GM21367 (cell line): ENCODE results near the gene MAF.

Source experiments
- ATAC-seq: cut with Tn5 transposase; IDR thresholded peaks from one replicate; pipeline ENCODE4 v1.9.1; 2021; ENCODE audit not compliant: unreplicated experiment

Gene MAF

DNA sequence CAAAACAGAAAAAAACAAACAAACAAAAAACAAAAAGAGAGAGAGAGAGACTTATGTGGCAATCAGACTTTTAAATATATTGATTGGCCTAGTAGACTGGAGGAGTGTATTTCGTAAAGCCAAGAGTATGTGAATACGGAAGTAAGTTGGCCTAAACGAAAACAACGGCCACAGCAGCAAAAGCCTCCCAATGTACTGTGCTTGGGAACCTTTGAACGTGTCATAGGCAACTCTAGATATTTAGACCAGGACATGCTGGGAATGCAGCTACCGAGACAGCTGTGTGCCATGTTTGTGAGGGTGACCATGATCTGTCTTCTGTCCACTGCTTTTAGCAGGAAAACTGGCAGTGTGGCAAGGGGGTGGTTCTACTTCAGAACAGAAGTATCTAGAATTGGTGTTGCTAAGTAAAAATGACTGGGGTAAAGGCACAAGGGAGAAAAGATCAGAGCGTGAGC, 7.4 kb downstream of the MAF start:
- no peak for ATAC-seq

DNA sequence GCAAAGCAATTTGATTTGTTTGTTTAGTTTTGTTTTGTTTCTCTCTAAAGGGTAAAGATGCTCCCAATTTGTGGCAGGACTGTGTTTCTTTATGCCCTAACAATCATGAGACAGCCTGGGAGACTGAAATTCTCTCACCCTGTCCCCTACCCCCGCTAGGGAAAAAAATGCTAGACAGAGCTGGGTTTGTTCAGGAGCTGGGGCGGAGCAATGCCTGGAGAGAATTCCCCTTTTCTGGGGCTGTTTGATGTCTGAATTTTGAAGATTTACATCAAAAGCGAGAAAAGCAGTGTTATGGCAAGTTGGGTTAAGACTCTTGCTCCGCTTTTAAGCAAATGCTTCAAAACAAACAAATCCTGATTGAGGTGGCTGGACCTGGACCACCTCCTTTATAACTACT, 8.4 kb downstream of the MAF start:
- no peak for ATAC-seq

DNA sequence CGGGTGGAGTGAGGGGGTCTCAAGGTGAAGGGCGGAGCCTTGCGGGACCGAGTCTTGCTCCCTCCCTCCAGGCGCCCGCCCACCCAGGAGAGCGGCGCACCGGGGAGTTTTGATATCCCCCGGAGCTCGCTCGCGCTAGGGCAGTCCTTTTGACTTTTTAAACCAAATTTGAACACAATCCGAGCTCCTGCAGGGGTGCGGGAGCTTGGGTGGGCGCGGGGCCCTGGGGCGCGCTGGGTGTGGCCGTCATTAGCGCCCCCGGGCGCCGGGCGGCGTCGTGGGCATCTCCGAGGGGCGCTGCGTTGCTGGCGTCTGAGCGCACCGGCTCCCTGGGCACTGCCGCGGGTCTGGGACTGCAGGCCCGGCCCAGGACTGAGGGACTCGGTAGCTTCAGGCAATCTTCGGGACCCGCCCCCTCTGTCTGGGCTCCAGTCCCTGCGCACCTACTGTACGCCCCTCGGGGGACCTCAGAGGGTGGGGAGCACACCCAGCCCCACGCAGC, 10.9 kb downstream of the MAF start:
- no peak for ATAC-seq

DNA sequence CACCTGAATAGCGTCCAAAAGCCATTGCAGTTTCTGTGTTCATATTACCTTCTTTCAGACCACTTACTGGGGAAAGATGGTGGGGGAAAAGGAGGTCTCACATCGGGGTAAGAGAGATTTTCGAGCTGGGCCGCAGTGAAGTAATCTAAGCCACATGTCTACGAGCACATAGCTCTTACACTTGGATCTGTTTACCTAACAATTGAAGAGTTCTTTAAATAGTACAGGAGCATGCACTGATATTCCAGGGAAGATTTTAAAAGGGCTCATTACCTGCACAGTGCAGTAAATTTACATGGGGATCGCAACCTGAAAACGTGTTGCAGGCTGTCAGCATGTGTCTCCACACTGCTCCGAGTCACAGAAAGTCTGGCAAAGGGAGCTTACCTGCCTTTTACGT, 12.6 kb downstream of the MAF start:
- no peak for ATAC-seq

DNA sequence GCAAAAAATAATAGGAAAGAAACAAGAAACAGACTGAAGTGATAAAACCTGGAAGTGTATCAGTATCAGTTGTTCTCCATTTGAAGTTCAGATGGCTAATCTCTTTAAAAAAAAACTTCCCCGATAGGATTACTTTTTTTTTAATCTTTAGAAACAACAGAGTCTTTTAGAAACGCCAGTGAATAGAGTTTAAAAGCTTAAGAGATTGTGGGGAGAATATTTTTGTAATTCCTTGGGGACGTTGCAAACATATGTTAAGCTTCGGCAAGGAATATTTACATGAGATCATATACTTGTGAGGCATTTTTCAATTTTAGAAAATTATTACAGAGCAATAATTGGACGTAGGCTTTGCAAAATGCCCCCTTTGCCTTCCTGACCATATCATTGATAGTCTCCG, 13.2 kb downstream of the MAF start:
- ATAC-seq = no peak

DNA sequence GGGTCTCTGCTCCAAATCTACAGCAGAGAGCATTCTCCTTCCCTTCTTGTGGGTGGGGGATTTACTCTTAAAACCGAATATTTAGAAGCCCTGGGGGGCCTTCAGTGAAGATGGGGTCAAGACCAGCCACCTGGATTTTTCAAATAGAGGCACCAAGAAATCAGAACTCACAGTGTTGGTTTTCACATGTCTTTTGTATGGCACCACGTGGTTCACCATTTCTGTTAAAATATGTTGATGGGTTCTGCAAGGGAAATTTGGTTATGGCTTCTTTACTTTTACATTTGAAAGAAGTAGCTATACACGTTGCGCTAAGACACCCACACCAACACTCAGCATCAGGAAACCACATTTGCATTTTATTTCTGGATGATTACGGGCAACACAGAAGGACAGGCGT, 17.7 kb downstream of the MAF start:
- ATAC-seq = no peak

DNA sequence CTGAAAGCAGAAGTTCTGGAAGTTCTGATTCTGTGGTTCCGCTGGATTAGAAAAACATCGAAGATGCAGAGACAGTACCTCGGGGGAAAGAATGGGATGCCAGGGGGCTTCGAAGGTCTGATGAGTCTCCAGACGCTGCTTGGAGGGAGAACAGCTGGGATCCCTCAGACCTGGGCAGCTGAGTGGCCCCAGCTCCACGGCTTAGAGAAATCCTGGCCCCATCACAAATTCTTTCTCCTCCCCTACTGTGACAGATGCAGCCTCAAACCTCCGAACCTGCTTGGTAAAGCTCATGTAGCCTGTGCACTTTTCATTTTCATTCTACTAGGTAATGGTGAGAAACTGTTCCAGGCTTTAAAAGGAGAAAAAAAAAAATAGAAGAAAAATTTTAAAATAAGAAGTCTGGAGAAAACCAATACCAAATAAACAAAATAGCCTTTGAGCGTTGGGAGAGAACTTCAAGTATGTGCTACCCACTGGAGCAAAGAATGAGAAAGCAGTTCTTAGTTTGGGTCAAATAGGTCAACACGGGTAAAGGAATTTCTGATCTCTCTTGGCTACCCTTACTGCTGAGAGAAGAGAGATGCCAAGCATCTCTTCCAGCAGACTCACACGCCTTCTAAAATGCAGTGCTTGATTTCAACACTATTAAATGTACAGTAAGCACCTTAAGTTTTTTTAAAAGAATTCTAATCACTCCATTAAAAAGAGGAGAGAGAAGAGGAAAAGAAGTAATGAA, 19.9 kb downstream of the MAF start:
- no peak for ATAC-seq

DNA sequence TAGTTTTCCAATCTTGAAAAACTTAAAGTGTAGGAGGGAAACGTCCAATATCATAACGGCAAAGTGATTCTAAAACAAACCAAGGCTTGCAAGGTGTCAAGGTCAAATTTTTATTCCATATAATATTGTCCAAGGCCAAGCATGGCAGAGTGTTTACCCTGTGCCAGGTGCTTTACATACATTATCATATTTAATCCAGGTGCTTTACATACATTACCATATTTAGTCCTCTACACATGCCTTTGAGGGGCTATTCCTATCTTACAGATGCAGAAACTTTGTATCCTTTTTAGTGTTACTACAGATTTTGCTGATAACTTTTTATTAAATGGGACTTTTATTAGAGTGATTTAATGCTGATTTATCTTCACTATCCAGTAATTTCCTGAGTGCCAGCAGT, 23.9 kb downstream of the MAF start:
- no peak for ATAC-seq

DNA sequence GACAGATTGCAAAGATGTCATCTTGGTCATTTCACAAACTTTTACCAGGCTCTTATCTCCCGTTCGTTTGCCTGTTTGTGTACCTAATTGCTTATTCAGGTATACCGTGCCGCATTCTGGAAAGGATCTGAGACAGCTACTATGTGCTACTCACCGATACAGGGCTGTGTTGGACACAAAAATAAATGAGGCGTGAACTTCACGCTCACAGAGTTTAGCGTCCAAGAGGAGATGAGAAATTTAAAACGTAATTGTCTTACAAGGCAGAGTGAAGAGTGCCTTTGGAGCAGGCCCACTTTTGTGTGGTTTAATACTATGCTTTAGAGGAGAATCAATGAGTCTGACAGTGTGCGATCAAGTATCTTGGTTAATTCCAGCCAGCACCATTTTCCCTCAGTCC, 26.7 kb downstream of the MAF start:
- ATAC-seq = no peak

DNA sequence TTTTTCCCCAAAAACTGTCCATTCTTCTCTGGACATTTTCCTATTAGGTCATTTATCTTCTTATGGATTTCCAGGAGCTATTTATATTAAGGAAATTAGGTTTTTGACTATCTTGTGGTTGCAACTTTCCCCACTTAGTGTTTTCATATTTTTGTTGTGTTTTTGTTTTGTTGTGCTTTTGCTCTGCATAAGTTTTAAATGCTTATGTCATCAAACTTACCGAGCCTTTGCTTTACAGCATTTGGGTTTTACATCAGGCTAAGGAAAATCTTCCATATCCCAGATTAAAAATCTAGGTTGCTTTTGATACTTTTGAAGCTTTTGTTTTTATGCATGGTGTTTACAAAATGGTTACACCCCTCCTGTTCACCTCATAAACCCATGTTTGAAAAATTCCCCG, 27.5 kb downstream of the MAF start:
- no peak for ATAC-seq

DNA sequence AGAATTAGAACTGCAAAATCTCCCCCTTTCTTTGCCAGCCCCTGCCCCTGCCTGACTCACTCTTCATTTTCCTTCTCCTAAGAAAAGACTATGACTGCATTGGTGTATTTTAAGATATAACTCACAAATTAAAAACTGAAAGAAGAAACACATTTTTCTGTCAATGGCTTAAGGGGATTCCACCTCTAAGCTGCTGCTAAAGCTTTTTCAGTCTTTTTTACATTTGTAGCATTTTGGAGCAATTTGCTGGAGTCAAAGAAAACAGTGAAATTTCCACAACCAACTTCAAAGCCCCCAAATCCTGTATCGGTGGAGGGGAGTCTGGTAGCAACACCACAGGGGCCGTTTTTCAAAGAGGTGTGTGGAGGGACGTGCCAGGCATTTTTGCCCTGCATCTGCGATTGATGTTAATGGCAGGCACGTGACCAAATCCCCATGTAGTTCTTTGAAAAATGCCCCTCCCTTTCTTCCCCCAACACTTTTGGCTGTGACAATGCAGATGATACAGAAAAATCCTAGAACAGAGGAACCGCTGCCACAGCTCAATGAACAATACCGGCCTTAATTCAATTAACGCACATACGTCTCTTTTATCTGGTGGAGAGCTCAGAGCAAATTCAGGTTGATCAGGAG, 28.5 kb downstream of the MAF start:
- ATAC-seq = no peak

DNA sequence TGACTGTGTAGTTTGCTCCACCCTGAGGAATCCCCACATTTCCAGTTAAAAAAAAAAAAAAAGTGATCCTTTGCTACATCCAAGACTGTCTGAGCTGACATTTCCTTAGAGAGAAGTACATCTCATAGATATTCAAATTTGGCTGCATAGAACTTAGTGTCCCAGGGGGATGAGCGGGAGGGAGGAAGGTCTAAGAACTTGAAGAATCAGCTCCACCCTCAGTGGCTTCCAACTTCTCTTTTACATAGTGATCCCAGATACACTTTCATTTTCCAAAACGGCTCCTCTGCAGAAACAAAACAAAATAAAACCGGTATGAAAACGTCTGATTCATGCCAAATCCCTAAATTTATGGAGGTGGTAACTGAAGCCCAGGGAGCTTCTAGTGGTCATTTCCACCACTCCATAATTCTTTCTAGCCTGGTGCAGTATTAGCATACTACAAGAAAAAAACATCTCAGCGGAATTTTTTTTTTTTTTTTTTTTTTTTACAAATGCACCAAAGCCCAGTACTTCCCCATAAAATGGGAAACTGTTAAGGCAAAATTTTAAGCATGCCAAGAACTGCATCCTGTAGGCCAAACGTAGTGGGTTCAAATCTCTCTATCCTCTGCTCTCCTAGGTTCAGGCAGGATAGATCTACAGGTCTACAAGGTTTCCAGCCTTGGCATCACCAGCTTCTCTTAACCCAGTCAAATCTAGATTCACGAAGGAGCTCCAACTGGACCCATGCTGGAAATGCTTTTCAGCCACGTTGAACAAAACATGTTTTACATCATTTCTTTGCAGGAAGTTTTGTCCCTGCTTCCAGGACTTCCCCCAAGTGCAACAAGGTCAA, 29.3 kb downstream of the MAF start:
- ATAC-seq = no peak

DNA sequence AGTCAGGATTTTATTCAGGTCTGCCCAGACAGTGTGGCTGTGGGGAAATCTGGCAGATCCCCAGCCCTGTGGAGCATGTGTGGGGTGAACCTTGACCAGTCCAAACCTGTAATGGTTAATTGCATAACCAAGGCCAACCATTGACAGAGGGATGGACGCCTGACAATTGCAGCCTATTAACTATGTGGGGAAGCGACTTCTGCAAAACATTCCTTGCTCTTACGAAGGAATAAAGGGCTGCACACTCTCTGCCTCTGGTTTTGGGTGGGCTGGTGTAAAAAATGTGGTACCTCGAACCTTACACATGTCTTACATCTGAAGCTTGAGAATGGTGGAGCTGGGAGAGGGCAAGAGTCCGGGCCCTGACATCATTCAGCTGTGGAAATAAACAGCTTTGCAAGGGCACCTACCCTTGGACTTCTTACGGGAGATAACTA, 35.8 kb downstream of the MAF start:
- ATAC-seq = no peak

DNA sequence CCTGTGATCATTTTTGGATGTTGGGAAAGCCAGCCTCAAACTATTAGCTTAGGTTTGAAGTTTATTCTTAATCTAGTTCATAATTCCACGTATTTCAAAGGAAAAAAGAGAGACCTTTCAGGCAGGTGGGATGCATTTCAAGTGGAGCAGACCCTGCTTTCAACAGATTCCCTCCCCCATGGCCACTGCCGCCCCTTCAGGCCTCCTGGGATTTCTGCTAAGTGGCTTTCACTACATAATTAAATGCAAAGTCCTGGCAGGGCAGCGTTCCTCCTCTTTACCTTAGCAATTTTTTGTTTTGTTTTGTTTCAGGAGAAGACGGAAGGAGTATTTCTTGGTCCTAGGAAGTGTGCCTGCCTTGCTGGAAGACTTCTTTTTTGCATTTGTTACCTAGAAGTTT, 36.6 kb downstream of the MAF start:
- no peak for ATAC-seq

DNA sequence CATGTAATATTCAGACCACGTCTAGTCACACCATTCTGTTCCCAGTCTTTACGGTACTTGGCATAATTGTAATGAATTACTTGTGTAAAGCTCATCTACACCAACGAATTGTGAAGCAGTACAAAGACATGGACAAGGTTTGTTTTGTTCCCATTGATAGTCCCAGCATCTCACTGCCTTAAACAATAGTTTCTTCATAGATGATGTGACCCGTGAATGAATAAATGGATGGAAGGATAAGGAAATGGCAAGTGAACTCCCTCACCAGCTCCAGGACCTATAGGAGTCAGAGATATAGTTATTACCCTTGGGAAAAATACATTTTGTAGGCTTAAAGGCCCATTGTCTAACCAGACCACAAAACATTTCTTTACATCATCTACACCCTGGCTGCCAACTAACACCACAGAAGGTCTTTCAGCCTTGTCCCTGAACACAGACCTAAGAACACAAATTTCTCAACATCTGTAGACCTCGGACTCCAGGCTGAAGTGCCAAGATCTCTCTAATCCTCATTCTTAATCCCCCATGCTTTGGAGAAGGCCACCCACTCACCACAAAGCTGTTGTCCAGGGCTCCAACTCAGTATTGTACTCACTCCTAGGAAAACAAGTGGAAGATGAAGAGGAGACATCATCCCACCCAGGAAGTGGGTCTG, 38.2 kb downstream of the MAF start:
- no peak for ATAC-seq

DNA sequence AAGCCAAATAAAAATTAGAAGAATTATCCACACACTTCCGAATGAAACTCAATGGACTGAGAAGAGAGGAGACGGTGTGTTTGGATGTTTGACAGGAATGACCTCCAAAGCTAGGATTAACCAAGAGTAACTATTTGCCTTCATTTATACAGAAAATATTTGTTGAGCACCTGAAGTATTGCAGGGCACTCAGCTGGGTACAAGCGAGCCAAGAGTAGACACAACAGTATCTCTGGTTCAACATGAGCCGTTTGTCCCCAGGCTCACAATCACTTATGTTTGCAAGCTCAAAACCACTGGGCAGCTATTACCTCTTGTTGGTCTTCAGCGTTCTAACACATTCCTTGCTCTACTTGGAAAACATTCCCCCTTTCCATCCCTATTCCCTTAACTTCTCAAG, 38.8 kb downstream of the MAF start:
- no peak for ATAC-seq

DNA sequence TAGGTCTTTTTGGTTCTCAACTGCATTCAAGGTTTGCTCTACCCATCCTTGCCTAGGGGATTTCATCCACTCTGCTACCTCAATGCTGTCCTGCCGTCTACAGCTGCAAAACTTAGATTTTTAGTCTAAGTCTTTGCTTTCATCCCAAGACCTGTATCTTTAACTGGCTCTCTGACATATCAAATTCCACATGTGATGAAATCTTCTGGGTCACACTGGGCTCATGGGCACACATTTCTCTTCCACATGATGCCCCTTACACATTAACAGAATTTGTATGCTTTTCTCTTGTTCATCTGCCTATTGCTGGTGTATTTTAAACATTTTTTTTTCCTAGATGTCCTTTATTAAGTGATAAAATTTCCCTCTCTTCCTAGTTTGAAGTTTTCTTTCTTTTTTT, 39.6 kb downstream of the MAF start:
- no peak for ATAC-seq

DNA sequence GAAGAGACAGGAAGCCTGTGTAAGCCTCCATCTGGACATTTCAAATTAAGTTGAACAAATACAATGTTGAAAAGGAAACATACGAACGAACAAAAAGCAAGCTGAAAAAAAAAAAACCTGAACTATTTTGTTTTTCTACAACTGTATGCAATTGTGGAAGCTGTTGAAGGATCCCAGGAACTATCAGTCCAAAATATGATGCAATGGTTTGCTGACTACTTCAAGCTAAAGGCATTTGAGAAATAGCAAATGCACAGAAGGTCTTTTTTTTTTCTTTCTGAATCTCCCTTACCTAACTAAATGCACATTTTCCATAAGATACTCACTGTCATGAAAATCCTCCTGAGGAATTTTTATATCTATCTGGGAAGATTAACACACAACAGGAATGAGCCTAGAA, 40.2 kb downstream of the MAF start:
- ATAC-seq = no peak

DNA sequence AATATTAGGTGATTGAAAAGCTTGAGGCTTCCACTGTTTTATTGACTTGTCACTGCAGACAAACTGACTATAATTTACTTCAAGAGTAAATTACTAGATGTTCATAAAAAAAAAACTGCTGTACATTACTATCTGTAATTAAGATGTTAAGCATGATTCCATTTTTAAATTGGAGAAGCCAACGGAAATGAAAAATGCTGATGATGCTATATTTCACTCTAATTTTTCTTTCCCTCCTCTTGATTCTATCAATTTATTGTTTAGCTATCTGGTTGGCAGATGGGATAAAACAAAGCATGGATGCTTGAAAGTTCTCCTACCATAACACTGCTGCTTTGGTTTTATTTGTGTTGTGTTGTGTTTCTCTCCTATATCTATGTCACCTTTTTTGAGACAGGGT, 41.0 kb downstream of the MAF start:
- no peak for ATAC-seq

DNA sequence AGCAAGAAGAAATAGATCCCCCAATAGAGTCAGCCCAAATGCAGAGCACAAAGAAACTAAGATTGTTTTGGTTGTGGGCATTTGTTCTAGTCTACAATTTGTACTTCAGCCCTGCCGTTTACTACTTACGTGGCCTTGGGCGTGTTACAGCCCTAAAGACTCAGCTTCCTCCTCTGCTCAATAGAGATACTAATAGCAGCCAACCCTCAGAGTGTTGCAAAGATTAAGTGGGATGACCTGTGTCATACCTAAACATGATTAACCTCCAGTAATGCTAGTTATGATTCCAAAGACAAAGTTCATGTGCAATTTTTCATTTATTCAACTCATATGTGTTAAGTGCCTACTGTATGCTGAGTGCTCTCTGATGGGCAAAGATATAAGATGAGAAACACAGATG, 43.1 kb downstream of the MAF start:
- no peak for ATAC-seq

DNA sequence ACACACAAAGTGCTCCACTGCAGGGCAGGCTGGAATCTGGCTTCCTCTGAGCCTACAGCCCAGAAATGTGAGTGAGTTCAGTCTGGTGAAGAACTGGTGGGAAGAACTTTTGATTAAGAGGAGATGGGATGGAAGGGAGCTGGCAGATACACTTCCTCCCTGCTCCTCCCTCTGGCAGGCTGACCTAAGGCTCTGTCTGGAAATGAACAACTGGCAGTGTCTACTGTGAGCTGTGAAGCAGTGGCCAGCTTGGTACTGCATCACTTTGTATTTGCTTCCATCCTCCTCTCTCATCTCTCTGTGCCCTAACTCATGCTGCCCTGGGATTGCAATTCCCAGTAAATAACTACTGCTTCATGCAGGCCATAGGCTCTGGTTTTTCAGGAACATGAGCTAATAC, 45.6 kb downstream of the MAF start:
- ATAC-seq = no peak
